Transverse colon (tissue), 3 donors: ENCODE results near the gene CYP4B1.
"Not testable (repeated sequence)": the region's sequence is repeated elsewhere in the genome, so short reads cannot be mapped to it uniquely, and the experiment has no call there.

Experiments
- EP300 ChIP-seq: sonication (generic); formaldehyde crosslinking; IDR thresholded peaks from one replicate; pipeline ENCODE4 v1.6.1; 2017; ENCODE audit warnings: antibody characterized with exemption, low read depth
- TF ChIP-seq, protein P1 (sequence below), 5 experiments: fragments of 200-600 bp in 3 of 5; fragments of 450-650 bp in 2 of 5; sonication (generic) in 3 of 5; IDR thresholded peaks; 1 replicate in 2 of 5; 2 replicates in 3 of 5; pipeline ENCODE4 v1.5.1; 2016 to 2017; ENCODE audit warnings: antibody characterized with exemption in 5 of 5, inconsistent platforms in 3 of 5, mild to moderate bottlenecking in 2 of 5, moderate library complexity in 1 of 5

DNA sequence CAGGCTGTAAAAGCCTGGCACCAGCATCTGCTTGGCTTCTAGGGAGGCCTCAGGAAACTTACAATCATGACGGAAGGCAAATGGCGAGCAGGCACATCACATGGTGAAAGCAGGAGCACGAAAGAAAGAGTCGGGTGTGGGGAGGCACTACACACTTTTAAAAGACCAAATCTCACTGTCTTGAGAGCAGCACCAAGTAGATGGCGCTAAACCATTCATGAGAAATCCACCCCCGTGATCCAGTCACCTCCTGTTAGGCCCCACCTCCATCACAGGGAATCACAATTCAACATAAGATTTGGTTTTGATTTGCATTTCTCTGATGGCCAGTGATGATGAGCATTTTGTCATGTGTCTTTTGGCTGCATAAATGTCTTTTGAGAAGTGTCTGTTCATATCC lies 36.6 kb downstream of the CYP4B1 start:
- TF ChIP-seq, protein P1, sequence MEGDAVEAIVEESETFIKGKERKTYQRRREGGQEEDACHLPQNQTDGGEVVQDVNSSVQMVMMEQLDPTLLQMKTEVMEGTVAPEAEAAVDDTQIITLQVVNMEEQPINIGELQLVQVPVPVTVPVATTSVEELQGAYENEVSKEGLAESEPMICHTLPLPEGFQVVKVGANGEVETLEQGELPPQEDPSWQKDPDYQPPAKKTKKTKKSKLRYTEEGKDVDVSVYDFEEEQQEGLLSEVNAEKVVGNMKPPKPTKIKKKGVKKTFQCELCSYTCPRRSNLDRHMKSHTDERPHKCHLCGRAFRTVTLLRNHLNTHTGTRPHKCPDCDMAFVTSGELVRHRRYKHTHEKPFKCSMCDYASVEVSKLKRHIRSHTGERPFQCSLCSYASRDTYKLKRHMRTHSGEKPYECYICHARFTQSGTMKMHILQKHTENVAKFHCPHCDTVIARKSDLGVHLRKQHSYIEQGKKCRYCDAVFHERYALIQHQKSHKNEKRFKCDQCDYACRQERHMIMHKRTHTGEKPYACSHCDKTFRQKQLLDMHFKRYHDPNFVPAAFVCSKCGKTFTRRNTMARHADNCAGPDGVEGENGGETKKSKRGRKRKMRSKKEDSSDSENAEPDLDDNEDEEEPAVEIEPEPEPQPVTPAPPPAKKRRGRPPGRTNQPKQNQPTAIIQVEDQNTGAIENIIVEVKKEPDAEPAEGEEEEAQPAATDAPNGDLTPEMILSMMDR (IDR thresholded peaks at IDR 0.05), result not testable (repeated sequence)
- not testable (repeated sequence) for TF ChIP-seq EP300
